H1 (cell line): ENCODE measurements around the gene RABL3. TPM values are rescaled to one million over a fixed set of nuclear protein-coding genes. Genes with fewer than 3 reads are reported as not detected.

Source experiments
- ATF3 ChIP-seq: IDR thresholded peaks from 2 replicates; pipeline ENCODE4 v1.6.1; 2011; ENCODE audit warnings: low read depth, mild to moderate bottlenecking, low read length; ENCODE audit not compliant: insufficient read depth
- CHD1 ChIP-seq: IDR thresholded peaks from 2 replicates; pipeline ENCODE4 v1.6.1; 2012; ENCODE audit warnings: low read depth, low read length, improper control_type of control experiment
- EP300 ChIP-seq, 2 experiments: IDR thresholded peaks; 1 replicate in 1 of 2; 2 replicates in 1 of 2; pipeline ENCODE4 v1.6.1; 2011 to 2012; ENCODE audit warnings: low read depth in 2 of 2, low read length in 2 of 2, mild to moderate bottlenecking in 2 of 2, borderline replicate concordance in 1 of 2, inconsistent platforms in 1 of 2, moderate library complexity in 1 of 2
- KDM5A ChIP-seq: fragments of 200-600 bp; IDR thresholded peaks from 2 replicates; pipeline ENCODE4 v1.7.1; 2012; ENCODE audit warnings: mild to moderate bottlenecking, low read length, inconsistent platforms, mixed read lengths
- POLR2A ChIP-seq, 2 experiments: IDR thresholded peaks; 1 replicate in 1 of 2; 2 replicates in 1 of 2; pipeline ENCODE4 v1.6.1; 2011; ENCODE audit warnings: low read depth in 2 of 2, low read length in 2 of 2, mild to moderate bottlenecking in 2 of 2; ENCODE audit errors: control extremely low read depth in 1 of 2
- RAD21 ChIP-seq, 2 experiments: IDR thresholded peaks in 1 of 2; conservative IDR thresholded peaks in 1 of 2; 2 replicates each; pipeline ENCODE4 v1.6.1; 2011; ENCODE audit warnings: low read depth in 2 of 2, low read length in 2 of 2, improper control_type of control experiment in 1 of 2, inconsistent platforms in 1 of 2, mild to moderate bottlenecking in 1 of 2, moderate library complexity in 1 of 2
- SP2 ChIP-seq: IDR thresholded peaks from 2 replicates; pipeline ENCODE4 v1.6.1; 2012; ENCODE audit warnings: mild to moderate bottlenecking, low read length, inconsistent platforms
- polyA plus RNA-seq, 7 experiments: library from polyadenylated mRNA; depleted of rRNA in 3 of 7; stranded (reverse) in 5 of 7; unstranded in 2 of 7; fragments of >200 nt in 5 of 7; fragments of 200-250 nt in 2 of 7; gene quantifications; 1 replicate in 5 of 7; 2 replicates in 1 of 7; 4 replicates in 1 of 7; pipeline versions ENCODE4 v1.2.1 to v1.2.3, GENCODE V29; 2011 to 2013; ENCODE audit warnings: missing spikeins in 2 of 7, mixed read lengths in 2 of 7
- total RNA-seq: library from RNA; stranded (reverse); fragmentation: NEBNext Ultra II Directional; extraction: Animal tissue kit (Norgen Biotek cat#: 25700); gene quantifications from 2 replicates; pipeline ENCODE4 v1.2.1, GENCODE V29; 2021
- TF ChIP-seq, protein P1 (sequence below): fragments of 300-600 bp; sonication (generic); IDR thresholded peaks from 2 replicates; pipeline ENCODE4 v1.7.1; 2012; ENCODE audit warnings: low read length, moderate library complexity, mild to moderate bottlenecking, inconsistent platforms; ENCODE audit not compliant: insufficient replicate concordance

RABL3 gene
- total and polyA plus RNA-seq, 2 of the 8 experiments (the other 6 are each of a cell fraction or from before 2014, with no cell fraction given): 4.4 to 19.2 TPM

- TF ChIP-seq, protein P1, sequence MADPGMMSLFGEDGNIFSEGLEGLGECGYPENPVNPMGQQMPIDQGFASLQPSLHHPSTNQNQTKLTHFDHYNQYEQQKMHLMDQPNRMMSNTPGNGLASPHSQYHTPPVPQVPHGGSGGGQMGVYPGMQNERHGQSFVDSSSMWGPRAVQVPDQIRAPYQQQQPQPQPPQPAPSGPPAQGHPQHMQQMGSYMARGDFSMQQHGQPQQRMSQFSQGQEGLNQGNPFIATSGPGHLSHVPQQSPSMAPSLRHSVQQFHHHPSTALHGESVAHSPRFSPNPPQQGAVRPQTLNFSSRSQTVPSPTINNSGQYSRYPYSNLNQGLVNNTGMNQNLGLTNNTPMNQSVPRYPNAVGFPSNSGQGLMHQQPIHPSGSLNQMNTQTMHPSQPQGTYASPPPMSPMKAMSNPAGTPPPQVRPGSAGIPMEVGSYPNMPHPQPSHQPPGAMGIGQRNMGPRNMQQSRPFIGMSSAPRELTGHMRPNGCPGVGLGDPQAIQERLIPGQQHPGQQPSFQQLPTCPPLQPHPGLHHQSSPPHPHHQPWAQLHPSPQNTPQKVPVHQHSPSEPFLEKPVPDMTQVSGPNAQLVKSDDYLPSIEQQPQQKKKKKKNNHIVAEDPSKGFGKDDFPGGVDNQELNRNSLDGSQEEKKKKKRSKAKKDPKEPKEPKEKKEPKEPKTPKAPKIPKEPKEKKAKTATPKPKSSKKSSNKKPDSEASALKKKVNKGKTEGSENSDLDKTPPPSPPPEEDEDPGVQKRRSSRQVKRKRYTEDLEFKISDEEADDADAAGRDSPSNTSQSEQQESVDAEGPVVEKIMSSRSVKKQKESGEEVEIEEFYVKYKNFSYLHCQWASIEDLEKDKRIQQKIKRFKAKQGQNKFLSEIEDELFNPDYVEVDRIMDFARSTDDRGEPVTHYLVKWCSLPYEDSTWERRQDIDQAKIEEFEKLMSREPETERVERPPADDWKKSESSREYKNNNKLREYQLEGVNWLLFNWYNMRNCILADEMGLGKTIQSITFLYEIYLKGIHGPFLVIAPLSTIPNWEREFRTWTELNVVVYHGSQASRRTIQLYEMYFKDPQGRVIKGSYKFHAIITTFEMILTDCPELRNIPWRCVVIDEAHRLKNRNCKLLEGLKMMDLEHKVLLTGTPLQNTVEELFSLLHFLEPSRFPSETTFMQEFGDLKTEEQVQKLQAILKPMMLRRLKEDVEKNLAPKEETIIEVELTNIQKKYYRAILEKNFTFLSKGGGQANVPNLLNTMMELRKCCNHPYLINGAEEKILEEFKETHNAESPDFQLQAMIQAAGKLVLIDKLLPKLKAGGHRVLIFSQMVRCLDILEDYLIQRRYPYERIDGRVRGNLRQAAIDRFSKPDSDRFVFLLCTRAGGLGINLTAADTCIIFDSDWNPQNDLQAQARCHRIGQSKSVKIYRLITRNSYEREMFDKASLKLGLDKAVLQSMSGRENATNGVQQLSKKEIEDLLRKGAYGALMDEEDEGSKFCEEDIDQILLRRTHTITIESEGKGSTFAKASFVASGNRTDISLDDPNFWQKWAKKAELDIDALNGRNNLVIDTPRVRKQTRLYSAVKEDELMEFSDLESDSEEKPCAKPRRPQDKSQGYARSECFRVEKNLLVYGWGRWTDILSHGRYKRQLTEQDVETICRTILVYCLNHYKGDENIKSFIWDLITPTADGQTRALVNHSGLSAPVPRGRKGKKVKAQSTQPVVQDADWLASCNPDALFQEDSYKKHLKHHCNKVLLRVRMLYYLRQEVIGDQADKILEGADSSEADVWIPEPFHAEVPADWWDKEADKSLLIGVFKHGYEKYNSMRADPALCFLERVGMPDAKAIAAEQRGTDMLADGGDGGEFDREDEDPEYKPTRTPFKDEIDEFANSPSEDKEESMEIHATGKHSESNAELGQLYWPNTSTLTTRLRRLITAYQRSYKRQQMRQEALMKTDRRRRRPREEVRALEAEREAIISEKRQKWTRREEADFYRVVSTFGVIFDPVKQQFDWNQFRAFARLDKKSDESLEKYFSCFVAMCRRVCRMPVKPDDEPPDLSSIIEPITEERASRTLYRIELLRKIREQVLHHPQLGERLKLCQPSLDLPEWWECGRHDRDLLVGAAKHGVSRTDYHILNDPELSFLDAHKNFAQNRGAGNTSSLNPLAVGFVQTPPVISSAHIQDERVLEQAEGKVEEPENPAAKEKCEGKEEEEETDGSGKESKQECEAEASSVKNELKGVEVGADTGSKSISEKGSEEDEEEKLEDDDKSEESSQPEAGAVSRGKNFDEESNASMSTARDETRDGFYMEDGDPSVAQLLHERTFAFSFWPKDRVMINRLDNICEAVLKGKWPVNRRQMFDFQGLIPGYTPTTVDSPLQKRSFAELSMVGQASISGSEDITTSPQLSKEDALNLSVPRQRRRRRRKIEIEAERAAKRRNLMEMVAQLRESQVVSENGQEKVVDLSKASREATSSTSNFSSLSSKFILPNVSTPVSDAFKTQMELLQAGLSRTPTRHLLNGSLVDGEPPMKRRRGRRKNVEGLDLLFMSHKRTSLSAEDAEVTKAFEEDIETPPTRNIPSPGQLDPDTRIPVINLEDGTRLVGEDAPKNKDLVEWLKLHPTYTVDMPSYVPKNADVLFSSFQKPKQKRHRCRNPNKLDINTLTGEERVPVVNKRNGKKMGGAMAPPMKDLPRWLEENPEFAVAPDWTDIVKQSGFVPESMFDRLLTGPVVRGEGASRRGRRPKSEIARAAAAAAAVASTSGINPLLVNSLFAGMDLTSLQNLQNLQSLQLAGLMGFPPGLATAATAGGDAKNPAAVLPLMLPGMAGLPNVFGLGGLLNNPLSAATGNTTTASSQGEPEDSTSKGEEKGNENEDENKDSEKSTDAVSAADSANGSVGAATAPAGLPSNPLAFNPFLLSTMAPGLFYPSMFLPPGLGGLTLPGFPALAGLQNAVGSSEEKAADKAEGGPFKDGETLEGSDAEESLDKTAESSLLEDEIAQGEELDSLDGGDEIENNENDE: no peak
- TF ChIP-seq CHD1 (no peak), KDM5A (no peak), SP2 (no peak), RAD21 (IDR thresholded peaks at IDR 0.05 in 1 of 2, conservative IDR thresholded peaks at IDR 0.05 in 1 of 2; ENCODE audit: low read depth in 2 of 2, low read length in 2 of 2) (no peak), ATF3 (no peak), EP300 (IDR thresholded peaks at IDR 0.05; ENCODE audit: borderline replicate concordance in 1 of 2, low read depth in 2 of 2, low read length in 2 of 2) (no peak), POLR2A (IDR thresholded peaks at IDR 0.05; ENCODE audit: control extremely low read depth in 1 of 2, low read depth in 2 of 2, low read length in 2 of 2) (no peak)
These were observed 104.3 kb downstream of the RABL3 start (continued) for GRCh38 chr3:120637851-120638559.
